OCI-LY3 (cell line): Measurements from ENCODE around the gene MUC6.

Experiments used
- H2AFZ ChIP-seq: fragments of 200-600, 300-600 bp; shearing (Covaris generic); 2 replicates; pipeline ENCODE4 v1.6.0; 2014; ENCODE audit warnings: antibody characterized with exemption, low read depth, low read length
- H3K27ac ChIP-seq: fragments of 200-600, 300-600 bp; sonication (generic); 2 replicates; pipeline ENCODE4 v1.5.1; 2014; ENCODE audit warnings: mild to moderate bottlenecking, low read length, moderate library complexity, mixed read lengths
- H3K27me3 ChIP-seq: fragments of 200-600, 300-600 bp; sonication (generic); 2 replicates; pipeline ENCODE4 v1.6.1; 2014; ENCODE audit warnings: low read depth, low read length, mixed read lengths
- H3K36me3 ChIP-seq: fragments of 200-600, 300-600 bp; sonication (generic); replicated peaks from 2 replicates; pipeline ENCODE3; 2014; ENCODE audit warnings: low read depth, low read length, mixed read lengths
- H3K4me1 ChIP-seq: fragments of 300-600, 200-600 bp; sonication (generic); 2 replicates; pipeline ENCODE4 v1.6.1; 2014; ENCODE audit warnings: low read length, mixed read lengths
- H3K4me2 ChIP-seq: fragments of 200-600, 300-600 bp; sonication (generic); 2 replicates; pipeline ENCODE4 v1.6.1; 2014; ENCODE audit warnings: low read length, mixed read lengths
- H3K4me3 ChIP-seq: fragments of 300-600, 200-600 bp; sonication (generic); 2 replicates; pipeline ENCODE4 v1.5.1; 2014; ENCODE audit warnings: antibody characterized with exemption, mild to moderate bottlenecking, low read length, moderate library complexity
- H3K79me2 ChIP-seq: fragments of 300-600, 200-600 bp; shearing (Covaris generic); 2 replicates; pipeline ENCODE4 v1.6.1; 2014; ENCODE audit warnings: mild to moderate bottlenecking, low read length, mixed read lengths
- H3K9ac ChIP-seq: fragments of 300-600, 200-600 bp; shearing (Covaris generic); 2 replicates; pipeline ENCODE4 v1.6.0; 2014; ENCODE audit warnings: mild to moderate bottlenecking, low read length, moderate library complexity
- H3K9me3 ChIP-seq: fragments of 200-600, 300-600 bp; shearing (Covaris generic); 2 replicates; pipeline ENCODE4 v1.6.1; 2014; ENCODE audit warnings: low read length, mixed read lengths; ENCODE audit not compliant: insufficient read depth
- H4K20me1 ChIP-seq: fragments of 200-600, 300-600 bp; sonication (generic); 2 replicates; pipeline ENCODE4 v1.6.1; 2016; ENCODE audit warnings: low read length, mixed read lengths; ENCODE audit not compliant: insufficient read depth
- CTCF ChIP-seq: fragments of 200-600, 300-600 bp; sonication (generic); IDR thresholded peaks from 2 replicates; pipeline ENCODE4 v1.5.1; 2014; ENCODE audit warnings: antibody characterized with exemption, low read length, low read depth
- EZH2phosphoT487 ChIP-seq: fragments of 200-600 bp; shearing (Covaris generic); IDR thresholded peaks from 2 replicates; pipeline ENCODE4 v1.6.1; 2018; ENCODE audit warnings: antibody characterized with exemption, mixed run types, low read depth

MUC6 gene

GRCh38 chr11:1042626-1043562 lies 6.4 kb upstream of the MUC6 start:
- no peaks in the 10 kb centered on the region for H3K4me1 ChIP-seq
- H3K27ac ChIP-seq, result no peak overlapping the region
- no peaks in the 10 kb centered on the region for H3K36me3 ChIP-seq
- no peaks in the 10 kb centered on the region for H3K79me2 ChIP-seq
- no peak overlapping the region for H2AFZ ChIP-seq
- H3K9ac ChIP-seq, result no peak overlapping the region
- no peaks in the 10 kb centered on the region for H3K27me3 ChIP-seq
- H3K4me2 ChIP-seq, result no peak overlapping the region
- peaks cover 4% of the 10 kb centered on the region; the same call in 1 of the 2 replicates for H3K9me3 ChIP-seq
- no peaks in the 10 kb centered on the region for H4K20me1 ChIP-seq
- H3K4me3 ChIP-seq, result no peak overlapping the region
- TF ChIP-seq CTCF (no peak), EZH2phosphoT487 (no peak)

GRCh38 chr11:1041936-1042608 lies 5.6 kb upstream of the MUC6 start:
- TF ChIP-seq EZH2phosphoT487 (no peak), CTCF (no peak)
- no peaks in the 10 kb centered on the region for H3K36me3 ChIP-seq
- no peaks in the 10 kb centered on the region for H3K27me3 ChIP-seq
- no peak overlapping the region for H3K9ac ChIP-seq
- no peak overlapping the region for H2AFZ ChIP-seq
- no peak overlapping the region for H3K4me3 ChIP-seq
- peaks cover 4% of the 10 kb centered on the region; the same call in 1 of the 2 replicates for H3K9me3 ChIP-seq
- H3K4me1 ChIP-seq, result no peaks in the 10 kb centered on the region
- no peaks in the 10 kb centered on the region for H3K79me2 ChIP-seq
- no peak overlapping the region for H3K4me2 ChIP-seq
- no peak overlapping the region for H3K27ac ChIP-seq
- no peaks in the 10 kb centered on the region for H4K20me1 ChIP-seq

GRCh38 chr11:1041471-1041870 lies 5.0 kb upstream of the MUC6 start:
- no peak overlapping the region for H3K4me2 ChIP-seq
- no peak overlapping the region for H3K9ac ChIP-seq
- H3K27ac ChIP-seq, result no peak overlapping the region
- no peaks in the 10 kb centered on the region for H3K36me3 ChIP-seq
- no peak overlapping the region for H2AFZ ChIP-seq
- peaks cover 4% of the 10 kb centered on the region; the same call in 1 of the 2 replicates for H3K9me3 ChIP-seq
- H3K4me1 ChIP-seq, result no peaks in the 10 kb centered on the region
- H3K79me2 ChIP-seq, result no peaks in the 10 kb centered on the region
- no peak for TF ChIP-seq CTCF
- no peak for TF ChIP-seq EZH2phosphoT487
- H4K20me1 ChIP-seq, result no peaks in the 10 kb centered on the region
- no peaks in the 10 kb centered on the region for H3K27me3 ChIP-seq
- H3K4me3 ChIP-seq, result no peak overlapping the region

- H3K4me1 ChIP-seq, result no peaks in the 10 kb centered on the region
- H3K4me3 ChIP-seq, result no peak overlapping the region
- no peak overlapping the region for H3K4me2 ChIP-seq
- H3K9me3 ChIP-seq, result peaks cover 4% of the 10 kb centered on the region; the same call in 1 of the 2 replicates
- H3K9ac ChIP-seq, result no peak overlapping the region
- no peak overlapping the region for H2AFZ ChIP-seq
- H3K79me2 ChIP-seq, result no peaks in the 10 kb centered on the region
- no peak for TF ChIP-seq CTCF
- no peak for TF ChIP-seq EZH2phosphoT487
- no peaks in the 10 kb centered on the region for H3K36me3 ChIP-seq
- no peaks in the 10 kb centered on the region for H3K27me3 ChIP-seq
- H4K20me1 ChIP-seq, result no peaks in the 10 kb centered on the region
- no peak overlapping the region for H3K27ac ChIP-seq
Measured at GRCh38 chr11:1041149-1041467, 4.6 kb upstream of the MUC6 start.
